ENCODE results near the gene MAPT.

MAPT gene

GRCh38 chr17:45958994-45959665 is 64.8 kb downstream of the MAPT start:
- Histone ChIP-seq H3K27ac (ENCODE audit: low read length) (no peak overlapping the region), H3K27me3 (ENCODE audit: insufficient read depth, low read length) (no peaks in the 10 kb centered on the region), H3K9ac (ENCODE audit: low read depth, low read length) (no peak overlapping the region), H3K4me1 (ENCODE audit: insufficient read depth, low read length) (no peaks in the 10 kb centered on the region), H3K4me3 (ENCODE audit: low read length) (no peak overlapping the region), H3K9me3 (ENCODE audit: insufficient read depth, low read depth, low read length) (no peaks in the 10 kb centered on the region), H3K36me3 (ENCODE audit: insufficient read depth, low read depth, low read length) (no peaks in the 10 kb centered on the region)

GRCh38 chr17:45960311-45960710 is 66.0 kb downstream of the MAPT start:
- H3K9me3 ChIP-seq (ENCODE audit: insufficient read depth, low read depth, low read length), result no peaks in the 10 kb centered on the region
- H3K27me3 ChIP-seq (ENCODE audit: insufficient read depth, low read length), result no peaks in the 10 kb centered on the region

GRCh38 chr17:45961206-45961605 is 66.9 kb downstream of the MAPT start:
- H3K4me3 ChIP-seq (ENCODE audit: low read length), result no peak overlapping the region
- no peaks in the 10 kb centered on the region for H3K36me3 ChIP-seq (ENCODE audit: insufficient read depth, low read depth, low read length)
- H3K27me3 ChIP-seq (ENCODE audit: insufficient read depth, low read length), result no peaks in the 10 kb centered on the region
- no peak overlapping the region for H3K9ac ChIP-seq (ENCODE audit: low read depth, low read length)
- no peak overlapping the region for H3K27ac ChIP-seq (ENCODE audit: low read length)
- no peaks in the 10 kb centered on the region for H3K9me3 ChIP-seq (ENCODE audit: insufficient read depth, low read depth, low read length)
- H3K4me1 ChIP-seq (ENCODE audit: insufficient read depth, low read length), result no peaks in the 10 kb centered on the region

More at GRCh38 chr17:45960311-45960710, 66.0 kb downstream of the MAPT start:
- Histone ChIP-seq H3K4me3 (ENCODE audit: low read length) (no peak overlapping the region), H3K36me3 (ENCODE audit: insufficient read depth, low read depth, low read length) (no peaks in the 10 kb centered on the region), H3K9ac (ENCODE audit: low read depth, low read length) (no peak overlapping the region), H3K4me1 (ENCODE audit: insufficient read depth, low read length) (no peaks in the 10 kb centered on the region), H3K27ac (ENCODE audit: low read length) (no peak overlapping the region)

GRCh38 chr17:45962221-45962972 is 68.0 kb downstream of the MAPT start:
- H3K9me3 ChIP-seq (ENCODE audit: insufficient read depth, low read depth, low read length), result no peaks in the 10 kb centered on the region
- H3K36me3 ChIP-seq (ENCODE audit: insufficient read depth, low read depth, low read length), result no peaks in the 10 kb centered on the region
- no peak overlapping the region for H3K4me3 ChIP-seq (ENCODE audit: low read length)
- no peaks in the 10 kb centered on the region for H3K27me3 ChIP-seq (ENCODE audit: insufficient read depth, low read length)
- no peaks in the 10 kb centered on the region for H3K4me1 ChIP-seq (ENCODE audit: insufficient read depth, low read length)
- H3K9ac ChIP-seq (ENCODE audit: low read depth, low read length), result no peak overlapping the region
- no peak overlapping the region for H3K27ac ChIP-seq (ENCODE audit: low read length)

GRCh38 chr17:45963283-45963682 is 68.9 kb downstream of the MAPT start:
- no peak overlapping the region for H3K9ac ChIP-seq (ENCODE audit: low read depth, low read length)

GRCh38 chr17:45963889-45964288 is 69.5 kb downstream of the MAPT start:
- Histone ChIP-seq H3K27me3 (ENCODE audit: insufficient read depth, low read length) (no peaks in the 10 kb centered on the region), H3K9ac (ENCODE audit: low read depth, low read length) (no peak overlapping the region)

More at GRCh38 chr17:45963283-45963682, 68.9 kb downstream of the MAPT start:
- Histone ChIP-seq H3K9me3 (ENCODE audit: insufficient read depth, low read depth, low read length) (no peaks in the 10 kb centered on the region), H3K36me3 (ENCODE audit: insufficient read depth, low read depth, low read length) (no peaks in the 10 kb centered on the region), H3K27ac (ENCODE audit: low read length) (no peak overlapping the region), H3K4me1 (ENCODE audit: insufficient read depth, low read length) (no peaks in the 10 kb centered on the region), H3K27me3 (ENCODE audit: insufficient read depth, low read length) (no peaks in the 10 kb centered on the region), H3K4me3 (ENCODE audit: low read length) (no peak overlapping the region)

GRCh38 chr17:45964634-45965033 is 70.3 kb downstream of the MAPT start:
- H3K4me3 ChIP-seq (ENCODE audit: low read length), result no peak overlapping the region
- H3K4me1 ChIP-seq (ENCODE audit: insufficient read depth, low read length), result no peaks in the 10 kb centered on the region
- H3K27me3 ChIP-seq (ENCODE audit: insufficient read depth, low read length), result no peaks in the 10 kb centered on the region
- no peak overlapping the region for H3K9ac ChIP-seq (ENCODE audit: low read depth, low read length)
- no peak overlapping the region for H3K27ac ChIP-seq (ENCODE audit: low read length)
- no peaks in the 10 kb centered on the region for H3K36me3 ChIP-seq (ENCODE audit: insufficient read depth, low read depth, low read length)
- H3K9me3 ChIP-seq (ENCODE audit: insufficient read depth, low read depth, low read length), result no peaks in the 10 kb centered on the region

More at GRCh38 chr17:45963889-45964288, 69.5 kb downstream of the MAPT start:
- H3K27ac ChIP-seq (ENCODE audit: low read length), result no peak overlapping the region
- H3K4me1 ChIP-seq (ENCODE audit: insufficient read depth, low read length), result no peaks in the 10 kb centered on the region
- no peaks in the 10 kb centered on the region for H3K36me3 ChIP-seq (ENCODE audit: insufficient read depth, low read depth, low read length)
- no peak overlapping the region for H3K4me3 ChIP-seq (ENCODE audit: low read length)
- no peaks in the 10 kb centered on the region for H3K9me3 ChIP-seq (ENCODE audit: insufficient read depth, low read depth, low read length)

- H3K9ac ChIP-seq (ENCODE audit: low read depth, low read length), result no peak overlapping the region
- H3K4me3 ChIP-seq (ENCODE audit: low read length), result no peak overlapping the region
- H3K4me1 ChIP-seq (ENCODE audit: insufficient read depth, low read length), result no peaks in the 10 kb centered on the region
- H3K9me3 ChIP-seq (ENCODE audit: insufficient read depth, low read depth, low read length), result no peaks in the 10 kb centered on the region
- H3K36me3 ChIP-seq (ENCODE audit: insufficient read depth, low read depth, low read length), result no peaks in the 10 kb centered on the region
- H3K27me3 ChIP-seq (ENCODE audit: insufficient read depth, low read length), result no peaks in the 10 kb centered on the region
- no peak overlapping the region for H3K27ac ChIP-seq (ENCODE audit: low read length)
These were observed 71.5 kb downstream of the MAPT start for GRCh38 chr17:45965812-45966211.

- Histone ChIP-seq H3K9ac (ENCODE audit: low read depth, low read length) (no peak overlapping the region), H3K36me3 (ENCODE audit: insufficient read depth, low read depth, low read length) (no peaks in the 10 kb centered on the region), H3K27ac (ENCODE audit: low read length) (no peak overlapping the region), H3K4me3 (ENCODE audit: low read length) (no peak overlapping the region), H3K4me1 (ENCODE audit: insufficient read depth, low read length) (no peaks in the 10 kb centered on the region), H3K27me3 (ENCODE audit: insufficient read depth, low read length) (no peaks in the 10 kb centered on the region; the same call in 1 of the 2 replicates), H3K9me3 (ENCODE audit: insufficient read depth, low read depth, low read length) (no peaks in the 10 kb centered on the region)
These were observed 72.4 kb downstream of the MAPT start for GRCh38 chr17:45966606-45967280.

- no peaks in the 10 kb centered on the region; the same call in 1 of the 2 replicates for H3K27me3 ChIP-seq (ENCODE audit: insufficient read depth, low read length)
These were observed 73.0 kb downstream of the MAPT start for GRCh38 chr17:45967378-45967777.

GRCh38 chr17:45968732-45969131 is 74.4 kb downstream of the MAPT start:
- Histone ChIP-seq H3K9me3 (ENCODE audit: insufficient read depth, low read depth, low read length) (no peaks in the 10 kb centered on the region), H3K36me3 (ENCODE audit: insufficient read depth, low read depth, low read length) (no peaks in the 10 kb centered on the region), H3K27ac (ENCODE audit: low read length) (no peak overlapping the region), H3K4me1 (ENCODE audit: insufficient read depth, low read length) (no peaks in the 10 kb centered on the region), H3K27me3 (ENCODE audit: insufficient read depth, low read length) (peaks cover 4% of the 10 kb centered on the region; the same call in 1 of the 2 replicates), H3K9ac (ENCODE audit: low read depth, low read length) (no peak overlapping the region), H3K4me3 (ENCODE audit: low read length) (no peak overlapping the region)

More at GRCh38 chr17:45967378-45967777, 73.0 kb downstream of the MAPT start:
- H3K4me3 ChIP-seq (ENCODE audit: low read length), result no peak overlapping the region
- no peak overlapping the region for H3K27ac ChIP-seq (ENCODE audit: low read length)
- H3K36me3 ChIP-seq (ENCODE audit: insufficient read depth, low read depth, low read length), result no peaks in the 10 kb centered on the region
- no peaks in the 10 kb centered on the region for H3K4me1 ChIP-seq (ENCODE audit: insufficient read depth, low read length)
- no peaks in the 10 kb centered on the region for H3K9me3 ChIP-seq (ENCODE audit: insufficient read depth, low read depth, low read length)
- no peak overlapping the region for H3K9ac ChIP-seq (ENCODE audit: low read depth, low read length)

Measured in iPS-20b (cell line).